Breast epithelium (tissue), 3 donors: ENCODE results near the gene ARID1B.

Experiments
- POLR2AphosphoS5 ChIP-seq, 3 donors: sonication (generic); formaldehyde crosslinking; IDR thresholded peaks; one replicate each; pipeline ENCODE4 v1.6.1; 2017; ENCODE audit warnings: antibody characterized with exemption in 3 of 3
- TF ChIP-seq, protein P1 (sequence below), 3 donors: fragments of 450-650 bp; IDR thresholded peaks; one replicate each; pipeline ENCODE4 v1.5.1; 2016 to 2017; ENCODE audit warnings: antibody characterized with exemption in 3 of 3, mild to moderate bottlenecking in 3 of 3, moderate library complexity in 3 of 3

DNA sequence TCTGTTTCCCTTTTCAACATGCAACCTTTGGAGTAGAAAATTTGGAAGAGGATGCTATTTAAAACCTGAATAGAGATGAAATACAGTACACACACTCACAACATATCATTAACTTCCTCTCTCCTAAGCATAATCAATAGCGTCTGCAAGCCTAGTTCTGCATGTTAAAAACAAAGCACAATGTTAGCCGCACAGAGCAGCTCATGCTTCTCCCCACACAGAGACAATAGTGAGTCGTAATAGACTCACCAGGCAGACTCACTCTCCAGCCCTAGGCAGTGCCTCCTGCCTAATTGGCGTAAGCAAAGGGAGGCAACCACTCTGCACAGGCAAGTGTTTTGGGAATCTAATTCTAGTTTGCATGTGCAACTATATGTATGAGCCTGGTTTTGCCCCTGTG, 45.8 kb upstream of the ARID1B start:
- TF ChIP-seq, protein P1, sequence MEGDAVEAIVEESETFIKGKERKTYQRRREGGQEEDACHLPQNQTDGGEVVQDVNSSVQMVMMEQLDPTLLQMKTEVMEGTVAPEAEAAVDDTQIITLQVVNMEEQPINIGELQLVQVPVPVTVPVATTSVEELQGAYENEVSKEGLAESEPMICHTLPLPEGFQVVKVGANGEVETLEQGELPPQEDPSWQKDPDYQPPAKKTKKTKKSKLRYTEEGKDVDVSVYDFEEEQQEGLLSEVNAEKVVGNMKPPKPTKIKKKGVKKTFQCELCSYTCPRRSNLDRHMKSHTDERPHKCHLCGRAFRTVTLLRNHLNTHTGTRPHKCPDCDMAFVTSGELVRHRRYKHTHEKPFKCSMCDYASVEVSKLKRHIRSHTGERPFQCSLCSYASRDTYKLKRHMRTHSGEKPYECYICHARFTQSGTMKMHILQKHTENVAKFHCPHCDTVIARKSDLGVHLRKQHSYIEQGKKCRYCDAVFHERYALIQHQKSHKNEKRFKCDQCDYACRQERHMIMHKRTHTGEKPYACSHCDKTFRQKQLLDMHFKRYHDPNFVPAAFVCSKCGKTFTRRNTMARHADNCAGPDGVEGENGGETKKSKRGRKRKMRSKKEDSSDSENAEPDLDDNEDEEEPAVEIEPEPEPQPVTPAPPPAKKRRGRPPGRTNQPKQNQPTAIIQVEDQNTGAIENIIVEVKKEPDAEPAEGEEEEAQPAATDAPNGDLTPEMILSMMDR (IDR thresholded peaks at IDR 0.05) = no peak
- no peak for TF ChIP-seq POLR2AphosphoS5 (IDR thresholded peaks at IDR 0.05)
